DMS153 (cell line): ENCODE data around the gene ANKRD33B.
"Not testable (repeated sequence)": the region's sequence is repeated elsewhere in the genome, so short reads cannot be mapped to it uniquely, and the experiment has no call there.

ENCODE experiments used
- DNase-seq: peaks from one replicate; lab custom pipeline; 2025; lab: John Stamatoyannopoulos, UW

ANKRD33B gene

GRCh38 chr5:10537624-10538023 lies 26.2 kb upstream of the ANKRD33B start:
- no peak for DNase-seq

GRCh38 chr5:10538103-10538788 lies 25.6 kb upstream of the ANKRD33B start:
- no peak for DNase-seq

DNA sequence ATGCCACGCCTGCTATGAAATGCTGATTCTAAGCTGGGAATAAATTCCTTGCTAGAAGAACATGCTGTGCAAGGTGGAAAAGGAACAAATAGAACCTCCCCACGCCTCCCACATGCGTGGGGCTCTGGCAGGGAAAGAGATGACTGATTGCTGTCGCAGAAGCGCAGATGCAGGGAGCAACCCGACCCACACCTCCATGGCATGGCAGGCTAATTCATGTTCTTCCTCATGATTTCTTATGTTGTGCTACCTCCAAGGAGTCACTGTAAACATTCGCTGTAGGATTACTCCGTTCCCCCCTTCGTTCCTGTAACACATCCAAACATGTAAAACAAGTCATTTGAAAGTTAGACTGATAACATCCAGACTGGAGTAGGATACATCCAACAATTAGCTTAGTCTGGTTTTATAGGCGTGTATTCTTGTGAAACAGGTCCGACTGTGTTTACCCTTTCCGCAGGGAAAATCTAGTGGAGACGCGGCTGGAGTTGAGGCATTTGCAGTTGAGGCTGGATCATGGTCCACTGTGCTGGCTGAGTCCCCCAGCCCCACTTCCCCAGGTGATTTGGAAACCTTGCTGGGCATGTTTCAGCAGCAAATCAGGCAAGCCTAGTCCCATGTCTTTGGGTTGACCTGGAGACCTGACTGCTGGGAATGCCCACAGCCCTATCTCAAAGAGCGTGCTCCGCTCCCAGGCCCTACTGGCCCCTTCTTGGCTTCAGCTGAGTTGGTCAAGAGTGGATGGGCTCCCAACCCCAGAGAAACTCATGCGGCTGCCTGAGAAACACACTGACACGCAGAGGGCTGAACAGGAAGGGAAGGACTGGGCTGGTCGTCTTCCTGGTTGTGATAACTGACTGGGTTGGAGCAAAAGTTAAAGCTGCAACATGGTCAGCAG lies 24.8 kb upstream of the ANKRD33B start:
- DNase-seq, result no peak

DNA sequence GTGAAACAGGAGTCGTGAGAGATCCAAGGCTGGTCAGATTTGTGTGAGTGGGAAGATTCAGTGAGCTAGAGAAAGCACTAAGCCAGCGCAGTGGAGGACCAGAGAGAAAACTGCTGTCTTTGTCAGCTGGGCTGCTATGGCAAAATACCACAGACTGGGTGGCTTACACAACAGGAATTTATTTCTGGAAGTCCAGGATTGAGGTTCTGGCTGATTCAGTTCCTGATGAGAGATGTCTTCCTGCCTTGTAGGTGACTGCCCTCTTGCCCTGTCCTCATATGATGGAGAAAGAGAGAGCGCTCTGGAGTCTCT lies 24.2 kb upstream of the ANKRD33B start:
- no peak for DNase-seq

- DNase-seq, result no peak
Observed at GRCh38 chr5:10540036-10540544, 23.8 kb upstream of the ANKRD33B start.

DNA sequence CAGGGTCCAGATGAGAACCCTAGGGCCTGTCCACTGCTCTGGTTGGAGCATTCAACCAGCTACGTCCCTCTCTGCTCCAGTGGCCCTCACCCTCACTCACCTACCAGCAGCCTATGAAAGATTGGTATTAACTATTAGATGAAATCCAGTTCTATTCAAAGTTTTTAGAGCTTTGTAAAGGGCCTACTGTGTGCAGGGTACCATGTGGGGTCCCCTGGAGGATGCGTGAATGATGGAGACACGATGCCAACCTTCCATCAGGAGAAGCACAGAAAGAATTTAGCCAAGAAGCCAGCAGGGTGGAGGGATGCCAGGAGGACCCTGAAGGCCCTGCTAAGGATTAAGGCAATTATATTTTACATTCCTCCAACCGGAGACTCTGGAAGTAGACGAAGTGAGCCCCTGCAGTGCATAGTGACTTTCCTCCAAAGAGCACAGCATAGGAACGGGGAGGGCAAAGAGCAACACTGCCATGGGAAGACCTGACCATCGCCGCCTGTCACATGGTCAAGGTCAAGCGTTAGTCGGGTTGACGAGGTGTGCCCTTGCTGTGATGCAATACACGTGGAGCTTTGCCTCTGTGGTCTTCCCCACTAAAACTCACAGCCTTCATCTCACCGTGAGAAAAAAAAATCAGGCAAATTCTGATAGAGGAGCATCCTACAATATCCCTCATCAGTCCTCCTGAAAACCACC lies 22.8 kb upstream of the ANKRD33B start:
- no peak for DNase-seq

DNA sequence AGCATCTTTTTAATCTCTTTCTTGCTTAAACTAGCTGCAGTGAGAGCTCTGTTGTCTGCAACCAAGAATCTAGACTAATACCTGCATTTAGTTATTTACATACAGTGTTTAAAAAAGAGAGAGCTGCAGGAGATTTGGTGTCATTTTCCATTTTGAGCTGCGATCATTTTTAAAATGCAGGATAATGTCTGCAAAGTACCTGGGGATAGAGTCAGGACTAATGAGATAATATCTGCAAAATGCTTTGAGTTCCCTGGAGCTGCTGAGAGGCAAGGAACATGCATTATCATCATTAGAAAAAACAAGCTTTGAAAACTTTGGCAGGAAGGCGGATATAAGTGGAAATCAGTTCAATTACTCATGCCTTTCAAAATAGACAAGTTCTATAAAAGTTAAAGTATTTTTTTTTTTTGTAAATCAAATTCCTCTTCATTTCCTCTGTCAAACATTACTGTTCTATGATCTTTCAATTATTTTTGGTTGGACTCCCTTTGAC lies 21.8 kb upstream of the ANKRD33B start:
- no peak for DNase-seq

GRCh38 chr5:10543585-10544040 lies 20.3 kb upstream of the ANKRD33B start:
- no peak for DNase-seq

DNA sequence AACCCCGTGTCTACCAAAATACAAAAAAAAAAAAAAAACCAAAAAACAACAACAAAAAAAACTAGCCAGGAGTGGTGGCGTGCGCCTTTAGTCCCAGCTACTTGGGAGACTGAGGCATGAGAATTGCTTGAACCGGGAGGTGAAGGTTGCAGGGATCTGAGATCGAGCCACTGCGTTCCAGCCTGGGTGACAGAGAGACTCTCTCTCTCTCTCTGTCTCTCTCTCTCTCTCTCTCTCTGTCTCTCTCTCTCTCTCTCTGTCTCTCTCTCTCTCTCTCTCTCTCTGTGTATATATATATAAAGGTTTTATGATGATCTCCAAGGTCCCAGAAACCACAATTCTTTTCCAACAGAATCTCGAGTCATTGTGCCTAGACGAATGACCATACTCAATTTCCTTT lies 18.8 kb upstream of the ANKRD33B start:
- no peak for DNase-seq

- DNase-seq, result no peak
Observed at GRCh38 chr5:10546186-10546585, 17.7 kb upstream of the ANKRD33B start.

GRCh38 chr5:10548418-10549122 lies 15.3 kb upstream of the ANKRD33B start:
- DNase-seq, result no peak

GRCh38 chr5:10549123-10549514 lies 14.8 kb upstream of the ANKRD33B start:
- not testable (repeated sequence) for DNase-seq

DNA sequence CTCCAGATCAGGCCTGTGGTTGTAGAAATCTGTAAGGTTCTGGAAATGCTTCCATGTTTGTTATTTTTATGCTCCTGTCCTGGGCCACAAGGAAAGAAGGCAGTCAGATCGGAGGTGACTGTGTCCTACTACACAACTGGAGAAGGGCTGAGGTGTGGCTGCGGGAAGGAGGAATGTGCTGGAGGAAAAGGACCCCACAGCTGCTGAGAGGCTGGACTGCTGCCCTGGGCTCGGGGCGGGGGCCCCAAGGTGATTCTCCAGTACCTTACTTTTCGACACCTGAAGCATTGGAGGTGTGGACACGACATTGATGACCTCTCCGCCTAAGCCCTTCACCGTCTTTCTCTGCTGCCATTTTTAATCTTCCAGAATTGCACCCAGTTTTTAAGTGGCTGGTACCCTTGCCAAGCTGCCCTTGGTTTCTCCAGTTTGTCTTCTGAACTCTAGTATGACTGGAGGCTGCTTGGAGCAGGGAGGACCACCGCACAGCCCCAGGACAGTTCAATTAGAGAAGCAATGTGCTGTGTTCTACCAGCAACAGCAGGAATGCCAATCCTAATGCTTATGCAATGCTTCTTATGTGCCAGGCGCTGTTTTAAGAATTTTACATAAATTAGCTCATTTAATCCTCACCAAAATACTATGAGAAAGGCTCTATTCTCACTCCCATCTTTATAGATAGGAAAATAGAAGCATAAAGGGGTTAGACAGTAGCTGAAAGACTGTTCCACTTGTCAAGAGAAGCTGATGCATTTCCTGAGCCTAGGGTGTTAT lies 13.5 kb upstream of the ANKRD33B start:
- DNase-seq, result no peak

DNA sequence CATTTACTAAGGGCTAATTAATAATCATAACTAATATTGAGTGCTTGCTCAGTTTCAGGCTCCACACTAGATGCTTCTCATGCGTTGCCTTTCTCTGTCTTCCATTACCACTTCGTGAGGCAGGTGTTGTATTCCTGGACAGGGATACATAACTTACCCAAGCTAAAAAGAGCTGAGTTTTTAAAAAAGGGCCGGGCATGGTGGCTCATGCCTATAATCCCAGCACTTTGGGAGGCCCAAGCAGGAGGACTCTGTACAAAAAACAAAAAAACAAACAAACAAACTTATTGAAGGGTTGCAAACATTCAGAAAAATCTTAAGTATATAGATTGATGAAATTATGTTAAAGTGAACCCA lies 12.1 kb upstream of the ANKRD33B start:
- no peak for DNase-seq

- DNase-seq, result no peak
Observed at GRCh38 chr5:10552183-10553143, 11.4 kb upstream of the ANKRD33B start.

DNA sequence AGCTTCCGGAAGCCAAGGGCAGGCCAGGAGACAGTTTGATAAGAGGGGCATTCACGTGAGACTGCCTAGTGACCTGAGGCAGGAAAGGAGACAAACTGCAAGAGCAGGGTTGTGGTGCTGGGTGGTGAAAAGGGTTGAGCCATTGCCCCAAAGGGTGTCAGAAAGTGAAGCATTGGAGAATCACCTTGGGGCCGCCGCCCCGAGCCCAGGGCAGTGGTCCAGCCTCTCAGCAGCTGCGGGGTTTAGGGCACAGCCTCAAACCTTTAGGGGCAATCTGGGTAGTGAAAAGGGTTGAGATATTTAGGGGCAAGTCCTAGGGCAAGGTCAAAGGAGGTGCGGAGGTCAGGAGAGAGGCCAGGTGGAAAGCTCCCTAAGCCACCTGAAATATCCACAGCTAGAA lies 10.4 kb upstream of the ANKRD33B start:
- DNase-seq, result no peak

DNA sequence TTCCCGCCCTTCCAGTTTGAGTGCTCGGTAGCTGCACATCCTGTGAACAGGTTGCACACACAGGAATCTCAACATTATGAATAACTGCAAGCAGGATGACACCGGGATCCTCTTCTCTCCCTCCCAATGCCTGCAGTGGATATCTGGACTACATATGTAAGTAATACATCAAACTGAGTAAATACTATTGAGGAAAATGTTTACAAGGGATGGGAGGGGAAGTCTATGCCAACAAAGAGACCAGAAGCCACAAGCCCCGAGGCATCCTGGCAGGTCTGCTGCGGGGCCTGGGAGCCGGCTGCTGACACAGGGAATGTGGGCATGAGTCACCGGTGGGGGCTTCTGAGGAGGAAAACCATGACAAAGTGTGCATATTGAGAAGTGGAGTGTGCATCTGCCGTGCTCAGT lies 8.6 kb upstream of the ANKRD33B start:
- DNase-seq, result peak; percentile 80

GRCh38 chr5:10556289-10556807 lies 7.5 kb upstream of the ANKRD33B start:
- DNase-seq, result no peak

DNA sequence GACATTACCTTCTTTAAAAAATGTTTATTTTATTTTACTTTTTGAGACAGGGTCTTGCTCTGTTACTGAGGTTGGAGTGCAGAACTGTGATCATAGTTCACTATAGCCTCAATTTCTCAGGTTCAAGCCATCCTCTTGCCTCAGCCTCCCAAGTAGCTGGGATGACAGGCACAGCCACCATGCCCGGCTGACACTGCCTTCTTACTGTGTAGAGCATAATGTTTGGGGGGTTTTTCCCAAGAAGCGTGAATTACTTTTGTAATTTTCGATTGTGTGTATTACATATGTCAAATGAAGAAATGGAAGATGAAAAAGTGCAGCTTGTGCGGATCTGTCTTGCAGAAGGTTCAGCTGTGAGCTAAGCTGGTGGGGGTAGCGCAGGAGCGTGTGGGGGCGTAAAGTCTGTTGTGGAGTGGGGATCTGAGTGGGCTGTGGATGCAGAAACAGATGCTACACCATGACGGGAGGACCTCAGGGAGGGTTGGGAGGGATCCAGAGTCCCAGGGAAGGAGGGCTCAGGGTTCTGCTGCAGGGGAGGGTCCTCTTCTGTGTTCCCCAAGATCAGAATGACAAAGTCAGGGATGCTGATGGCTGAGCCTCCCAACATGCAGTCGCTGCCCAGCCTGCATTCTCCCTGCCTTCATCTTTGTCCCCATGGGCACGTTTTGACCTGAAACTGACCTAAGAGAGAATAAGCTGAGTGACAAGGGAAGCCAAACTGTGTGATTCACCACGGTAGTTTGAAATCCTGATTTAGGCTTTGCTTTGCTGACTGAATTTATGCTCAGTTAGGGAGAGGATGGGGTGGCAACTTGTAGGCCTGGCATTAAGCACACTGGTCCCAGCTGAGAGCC lies 6.8 kb upstream of the ANKRD33B start:
- DNase-seq, result no peak
